HG03196 (cell line): Measurements from ENCODE around the gene NBAS.
"Not testable (repeated sequence)": the region's sequence is repeated elsewhere in the genome, so short reads cannot be mapped to it uniquely, and the experiment has no call there.

Experiments
- ATAC-seq: cut with Tn5 transposase; IDR thresholded peaks from one replicate; pipeline ENCODE4 v1.9.1; 2021; ENCODE audit not compliant: unreplicated experiment

NBAS gene

GRCh38 chr2:15481000-15481399, 80.1 kb downstream of the NBAS start:
- ATAC-seq, result no peak

- no peak for ATAC-seq
Observed at GRCh38 chr2:15480552-15480951, 80.6 kb downstream of the NBAS start.

- ATAC-seq, result no peak
Observed at GRCh38 chr2:15472876-15473275, 88.3 kb downstream of the NBAS start.

GRCh38 chr2:15472133-15472532, 89.0 kb downstream of the NBAS start:
- no peak for ATAC-seq

- no peak for ATAC-seq
Observed at GRCh38 chr2:15471606-15472005, 89.5 kb downstream of the NBAS start.

GRCh38 chr2:15460112-15460620, 101.0 kb downstream of the NBAS start:
- ATAC-seq, result no peak

GRCh38 chr2:15458277-15458676, 102.9 kb downstream of the NBAS start:
- ATAC-seq, result no peak

GRCh38 chr2:15457868-15458267, 103.3 kb downstream of the NBAS start:
- ATAC-seq, result no peak

GRCh38 chr2:15456352-15456751, 104.8 kb downstream of the NBAS start:
- no peak for ATAC-seq

GRCh38 chr2:15450808-15451207, 110.3 kb downstream of the NBAS start:
- no peak for ATAC-seq

GRCh38 chr2:15449556-15450236, 111.4 kb downstream of the NBAS start:
- no peak for ATAC-seq

GRCh38 chr2:15448250-15448839, 112.8 kb downstream of the NBAS start:
- no peak for ATAC-seq

GRCh38 chr2:15447381-15447780, 113.8 kb downstream of the NBAS start:
- no peak for ATAC-seq

- no peak for ATAC-seq
Observed at GRCh38 chr2:15446961-15447360, 114.2 kb downstream of the NBAS start.

GRCh38 chr2:15445891-15446562, 115.1 kb downstream of the NBAS start:
- ATAC-seq, result no peak

- ATAC-seq, result not testable (repeated sequence)
Observed at GRCh38 chr2:15439768-15440524, 121.2 kb downstream of the NBAS start.

GRCh38 chr2:15439366-15439765, 121.8 kb downstream of the NBAS start:
- not testable (repeated sequence) for ATAC-seq

GRCh38 chr2:15436195-15436594, 124.9 kb downstream of the NBAS start:
- no peak for ATAC-seq

- no peak for ATAC-seq
Observed at GRCh38 chr2:15435474-15435873, 125.7 kb downstream of the NBAS start.

- ATAC-seq, result no peak
Observed at GRCh38 chr2:15432642-15433256, 128.4 kb downstream of the NBAS start.

- ATAC-seq, result no peak
Observed at GRCh38 chr2:15429032-15429431, 132.1 kb downstream of the NBAS start.
